ENCODE data around the gene ZNF302.

DNA sequence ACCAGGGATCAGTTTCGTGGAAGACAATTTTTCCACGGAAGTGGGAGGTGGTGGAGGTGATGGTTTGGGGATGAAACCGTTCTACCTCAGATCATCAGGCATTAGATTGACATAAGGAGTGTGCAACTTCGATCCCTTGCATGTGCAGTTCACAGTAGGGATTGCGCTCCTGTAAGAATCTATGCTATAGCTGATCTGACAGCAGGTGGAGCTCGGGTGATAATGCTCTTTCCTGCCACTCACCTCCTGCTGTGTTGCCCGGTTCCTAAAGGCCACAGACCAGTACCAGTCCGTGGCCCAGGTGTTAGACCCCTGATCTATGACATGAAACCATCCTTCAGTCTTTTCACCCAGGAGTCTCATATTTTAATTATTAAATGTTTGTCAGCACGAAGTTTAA lies 4.0 kb downstream of the ZNF302 start:
- no peak for TF ChIP-seq CTCF (IDR thresholded peaks at IDR 0.05)
- TF ChIP-seq EP300 (IDR thresholded peaks at IDR 0.05): no peak
- TF ChIP-seq POLR2A (IDR thresholded peaks at IDR 0.05): no peak
- TF ChIP-seq POLR2AphosphoS5 (IDR thresholded peaks at IDR 0.05): no peak
